NT2/D1 (cell line): ENCODE data around the gene KCNN2.

Experiments
- SUZ12 ChIP-seq: IDR thresholded peaks from 2 replicates; pipeline ENCODE4 v1.6.1; 2011; ENCODE audit not compliant: insufficient read length, insufficient read depth; ENCODE audit errors: extremely low read depth
- YY1 ChIP-seq: IDR thresholded peaks from 2 replicates; pipeline ENCODE4 v1.6.1; 2011; ENCODE audit not compliant: insufficient read length, insufficient read depth
- ZNF274 ChIP-seq: IDR thresholded peaks from 2 replicates; pipeline ENCODE4 v1.6.1; 2011; ENCODE audit warnings: mild to moderate bottlenecking, low read depth, low read length

GRCh38 chr5:114317751-114318150, 44.1 kb upstream of the KCNN2 start:
- TF ChIP-seq SUZ12 (no peak), YY1 (no peak), ZNF274 (no peak)
